ENCODE measurements around the gene LRRC25.

Gene LRRC25

DNA sequence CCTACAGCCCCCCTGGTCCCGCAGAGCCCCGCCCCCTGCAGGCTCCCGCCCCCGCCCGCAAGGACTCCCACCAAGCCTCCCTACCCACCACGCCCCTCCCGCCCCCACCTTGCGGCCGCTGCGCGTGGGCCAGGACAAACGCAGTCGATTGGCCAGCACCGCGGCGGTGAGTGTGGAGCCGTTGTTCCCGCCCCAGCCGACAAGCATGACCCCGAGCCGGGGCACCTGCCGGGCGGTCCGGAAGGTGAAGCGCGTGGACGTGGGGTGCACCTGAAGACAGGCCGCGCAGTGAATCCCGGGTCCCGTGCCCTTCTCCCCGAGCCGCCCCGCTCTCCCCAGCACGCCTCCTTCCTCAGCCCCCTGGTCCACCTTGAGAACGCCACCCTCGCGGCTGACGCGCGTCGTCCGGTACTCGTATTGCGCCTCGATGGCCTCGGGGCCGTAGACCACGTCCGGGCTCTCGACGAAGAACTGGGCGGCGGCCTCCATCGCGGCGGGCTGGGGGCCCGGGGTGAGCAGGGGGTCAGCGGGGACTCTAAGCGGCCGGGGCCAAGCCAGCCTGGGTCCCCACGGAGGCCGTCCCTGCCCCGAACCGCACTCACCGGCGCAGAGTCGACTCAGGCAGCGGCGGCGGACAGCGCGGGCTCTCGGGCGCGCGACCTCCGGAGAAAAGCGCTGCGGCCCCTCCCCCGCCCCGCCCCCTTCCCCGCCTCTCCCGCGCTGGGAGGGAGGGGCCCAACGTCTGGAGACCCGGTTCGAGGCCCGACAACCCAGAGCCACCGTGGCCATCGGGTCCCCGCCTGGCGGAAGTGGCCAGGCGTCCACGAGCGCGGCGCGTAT, 40.3 kb upstream of the LRRC25 start, which contains the start of gene ISYNA1:
Gene ISYNA1, minus strand, starts transcription at position 643 of the 840 bp plus-strand sequence. Its CDS starts 154 bp downstream, at position 489.
- ChIA-PET POLR2A (no interaction called here), CTCF (no interaction called here)
- DNase-seq (ENCODE audit: extremely low spot score) = peak; percentile 69
- TF ChIP-seq, protein P1, sequence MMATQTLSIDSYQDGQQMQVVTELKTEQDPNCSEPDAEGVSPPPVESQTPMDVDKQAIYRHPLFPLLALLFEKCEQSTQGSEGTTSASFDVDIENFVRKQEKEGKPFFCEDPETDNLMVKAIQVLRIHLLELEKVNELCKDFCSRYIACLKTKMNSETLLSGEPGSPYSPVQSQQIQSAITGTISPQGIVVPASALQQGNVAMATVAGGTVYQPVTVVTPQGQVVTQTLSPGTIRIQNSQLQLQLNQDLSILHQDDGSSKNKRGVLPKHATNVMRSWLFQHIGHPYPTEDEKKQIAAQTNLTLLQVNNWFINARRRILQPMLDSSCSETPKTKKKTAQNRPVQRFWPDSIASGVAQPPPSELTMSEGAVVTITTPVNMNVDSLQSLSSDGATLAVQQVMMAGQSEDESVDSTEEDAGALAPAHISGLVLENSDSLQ (IDR thresholded peaks at IDR 0.05) = no peak
- TF ChIP-seq ARNT (IDR thresholded peaks at IDR 0.05) (no peak), ELF4 (IDR thresholded peaks at IDR 0.05) (no peak), L3MBTL2 (conservative IDR thresholded peaks at IDR 0.05) (peak; percentile 75), TARDBP (IDR thresholded peaks at IDR 0.05) (peak; percentile 43; the same call in 1 of the 2 replicates), SUZ12 (IDR thresholded peaks at IDR 0.05) (no peak), ZNF384 (IDR thresholded peaks at IDR 0.05) (no peak), LEF1 (IDR thresholded peaks at IDR 0.05; ENCODE audit: borderline replicate concordance) (no peak)

DNA sequence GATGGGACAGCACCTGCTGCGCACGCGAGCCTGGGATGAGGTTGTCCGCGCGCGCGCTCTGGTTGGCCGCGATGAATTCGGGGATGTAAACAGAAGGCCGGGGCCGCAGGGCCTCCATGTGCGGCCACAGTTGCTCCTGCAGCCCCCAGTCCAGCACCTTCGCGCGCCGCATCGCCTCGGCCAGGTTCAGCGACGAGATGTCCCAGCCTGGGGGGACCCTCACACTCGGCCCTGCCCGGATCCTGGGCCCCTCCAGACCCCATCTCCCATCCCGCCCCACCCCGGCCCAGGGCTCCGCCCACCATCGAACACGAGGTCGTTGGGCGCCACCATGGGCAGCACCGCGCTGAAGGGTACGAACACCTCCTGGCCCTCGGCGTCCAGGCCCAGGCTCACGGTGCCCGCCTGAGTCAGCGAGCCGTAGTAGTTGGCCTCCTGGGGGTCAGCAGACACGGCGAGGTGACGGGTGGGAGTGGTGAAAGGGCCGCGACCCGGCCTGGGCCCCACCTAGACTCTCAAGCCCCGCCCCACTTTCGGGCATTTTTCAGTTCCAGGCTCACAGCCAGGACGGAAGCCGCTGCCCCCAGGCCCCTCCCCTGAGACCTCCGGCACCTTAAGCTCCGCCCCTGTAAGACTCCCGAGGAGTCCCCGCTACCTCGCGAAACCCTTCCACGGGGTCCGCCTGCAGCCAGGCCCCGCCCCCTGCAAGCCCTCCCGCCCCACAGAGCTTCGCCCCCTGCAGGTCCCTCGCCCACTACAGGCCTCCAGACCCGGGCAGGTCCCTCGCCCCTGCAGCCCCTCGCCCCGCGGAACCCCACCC, 39.5 kb upstream of the LRRC25 start:
- ChIA-PET POLR2A (interaction anchor here (0.6 to 1.5 kb wide), 2 partner anchors 14 to 16 kb away, joined by 3 to 4 read pairs; no protein-coding TSS in a partner anchor), CTCF (interaction anchor here (0.6 kb wide), 1 partner anchor 157 kb away, joined by 3 read pairs; no protein-coding TSS in a partner anchor)
- peak; percentile 85 for DNase-seq (ENCODE audit: extremely low spot score)
- TF ChIP-seq, protein P1 (IDR thresholded peaks at IDR 0.05) = no peak

DNA sequence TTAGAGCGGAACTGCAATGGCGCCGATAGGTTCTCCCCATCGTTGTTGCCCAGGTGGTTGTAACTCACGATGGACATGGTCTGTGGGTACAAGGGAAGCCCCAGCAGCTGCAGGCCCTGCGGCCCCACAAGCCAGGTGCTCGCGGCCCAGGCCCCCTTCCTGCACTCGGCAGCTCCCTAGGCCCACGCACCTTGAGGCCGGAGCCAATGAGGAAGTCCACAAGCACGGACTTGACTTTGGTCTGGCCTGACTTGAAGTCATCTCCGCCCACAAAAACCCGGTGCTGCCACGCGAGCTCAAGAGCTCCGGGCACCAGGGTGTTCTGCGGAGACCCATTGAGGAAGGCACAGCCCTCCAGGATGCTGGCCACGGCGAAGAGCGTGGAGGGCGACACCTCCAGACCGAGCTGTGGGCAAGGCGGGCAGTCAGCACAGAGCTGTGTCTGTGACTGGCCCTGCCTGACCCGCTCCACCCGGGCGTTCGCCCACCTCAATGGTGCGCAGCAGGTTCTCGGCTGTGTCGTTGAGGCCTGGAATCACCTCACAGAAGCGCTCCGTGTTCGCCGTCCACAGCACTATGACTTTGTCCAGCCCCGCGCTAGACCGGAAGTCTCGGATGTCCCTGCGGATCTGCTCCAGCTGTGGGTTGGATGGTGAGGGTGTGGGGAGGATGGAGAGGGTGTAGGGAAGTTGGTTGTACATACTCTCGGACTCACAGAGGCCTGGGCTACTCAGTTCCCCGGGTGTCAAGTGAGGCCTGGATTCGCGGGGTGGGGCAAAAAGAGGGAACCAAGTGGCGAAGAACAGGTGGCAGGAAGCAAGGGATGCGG, 38.6 kb upstream of the LRRC25 start:
- CTCF ChIA-PET = no interaction called here
- TF ChIP-seq CTBP1 (IDR thresholded peaks at IDR 0.05; ENCODE audit: borderline replicate concordance) (no peak), FOXM1 (IDR thresholded peaks at IDR 0.05; ENCODE audit: borderline replicate concordance) (no peak), ELF4 (IDR thresholded peaks at IDR 0.05) (no peak), HDGF (IDR thresholded peaks at IDR 0.05; ENCODE audit: borderline replicate concordance) (no peak), SP1 (IDR thresholded peaks at IDR 0.05) (no peak), BHLHE40 (IDR thresholded peaks at IDR 0.05; ENCODE audit: borderline replicate concordance) (no peak), SUZ12 (IDR thresholded peaks at IDR 0.05) (no peak), ARNT (IDR thresholded peaks at IDR 0.05) (no peak), NFRKB (IDR thresholded peaks at IDR 0.05) (no peak)
- TF ChIP-seq, protein P1 (IDR thresholded peaks at IDR 0.05) = no peak
- no peak for DNase-seq (ENCODE audit: extremely low spot score)
- POLR2A ChIA-PET = interaction anchor here (1.5 to 2.0 kb wide), 2 partner anchors 14 to 17 kb away, joined by 4 to 7 read pairs; partner anchors contain the start of gene SSBP4

DNA sequence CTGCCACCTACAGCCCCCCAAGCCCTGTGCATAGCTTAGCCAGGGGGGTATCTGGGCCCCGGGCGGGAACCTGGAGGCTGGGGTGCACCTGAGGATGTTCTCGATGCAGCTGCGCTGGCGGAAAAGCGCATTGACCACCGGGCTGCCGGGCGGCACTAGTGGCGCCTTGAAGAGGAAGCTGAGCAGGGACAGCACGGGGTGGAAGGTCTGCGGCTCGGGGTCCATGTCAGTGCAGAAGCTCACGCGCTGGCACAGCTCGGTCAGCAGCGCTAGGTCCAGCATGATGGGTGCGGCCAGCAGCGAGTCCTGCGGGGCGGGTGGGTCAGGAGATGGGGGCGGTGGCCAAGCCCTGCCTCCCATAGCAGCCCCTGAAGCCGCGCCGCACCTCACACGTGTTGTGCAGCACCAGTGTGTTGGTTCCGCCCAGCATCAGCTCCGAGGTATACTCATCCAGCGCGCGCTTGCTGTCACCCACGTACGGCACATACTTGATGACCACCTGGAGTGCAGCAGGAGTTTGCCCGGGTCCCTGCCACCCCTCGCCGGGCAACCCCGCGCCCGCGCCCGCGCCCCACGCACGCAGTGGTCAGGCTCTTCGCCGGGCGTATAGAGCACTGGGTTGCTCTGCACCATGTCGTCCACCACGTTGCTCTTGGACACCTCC, 37.9 kb upstream of the LRRC25 start:
- ChIA-PET POLR2A (interaction anchor here (2.0 kb wide), 1 partner anchor 16 kb away, joined by 7 read pairs; the partner anchor contains the start of gene SSBP4), CTCF (interaction anchor here (0.7 kb wide), 1 partner anchor 26 kb away, joined by 3 read pairs; no protein-coding TSS in a partner anchor)
- TF ChIP-seq SP1 (IDR thresholded peaks at IDR 0.05) (no peak), BHLHE40 (IDR thresholded peaks at IDR 0.05; ENCODE audit: borderline replicate concordance) (no peak), FOXK2 (IDR thresholded peaks at IDR 0.05) (no peak), HDGF (IDR thresholded peaks at IDR 0.05; ENCODE audit: borderline replicate concordance) (no peak)
- TF ChIP-seq, protein P1 (IDR thresholded peaks at IDR 0.05) = no peak
- DNase-seq (ENCODE audit: extremely low spot score) = no peak
